ENCODE results near the gene GRAP2.

Gene GRAP2

DNA sequence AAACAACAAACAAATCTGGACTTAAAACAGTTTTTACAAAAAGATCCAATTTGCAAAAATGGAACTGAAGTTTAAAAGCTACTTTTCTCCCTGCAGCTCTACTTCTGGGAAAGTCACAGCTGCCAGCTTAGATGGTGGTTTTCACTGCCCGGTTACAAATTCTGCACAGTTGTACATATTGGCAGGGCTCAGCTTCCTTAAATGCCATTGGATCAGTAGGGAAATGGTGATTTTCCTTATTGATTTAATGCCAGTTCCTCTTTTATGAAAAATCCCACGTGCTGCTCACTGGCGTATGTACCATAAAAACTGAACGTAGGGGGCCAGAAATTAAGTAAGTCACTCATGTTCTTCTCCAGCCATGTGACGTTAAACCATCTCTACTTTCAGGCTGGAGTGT is 22.8 kb downstream of the GRAP2 start:
- no peak for DNase-seq (ENCODE audit: low read depth in 2 of 3, low spot score in 1 of 3)

DNA sequence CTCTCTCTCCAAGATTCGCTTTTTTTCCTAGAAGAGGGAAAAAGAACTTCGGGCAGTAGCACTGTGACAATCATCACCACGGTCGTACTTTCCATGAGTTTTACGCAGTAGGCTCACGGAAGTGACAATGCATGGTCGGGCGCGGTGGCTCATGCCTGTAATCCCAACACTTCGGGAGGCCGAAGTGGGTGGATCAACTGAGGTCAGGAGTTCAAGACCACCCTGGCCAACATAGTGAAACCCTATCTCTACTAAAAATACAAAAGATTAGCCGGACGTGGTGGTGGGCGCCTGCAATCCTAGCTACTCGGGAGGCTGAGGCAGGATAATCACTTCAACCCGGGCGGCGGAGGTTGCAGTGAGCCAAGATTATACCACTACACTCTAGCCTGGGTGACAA is 23.4 kb downstream of the GRAP2 start:
- no peak for DNase-seq (ENCODE audit: low read depth in 2 of 3, low spot score in 1 of 3)

GRCh38 chr22:39925273-39925672 is 24.4 kb downstream of the GRAP2 start:
- DNase-seq (ENCODE audit: low read depth in 2 of 3, low spot score in 1 of 3): no peak

GRCh38 chr22:39925909-39926679 is 25.2 kb downstream of the GRAP2 start:
- no peak for DNase-seq (ENCODE audit: low read depth in 2 of 3, low spot score in 1 of 3)

DNA sequence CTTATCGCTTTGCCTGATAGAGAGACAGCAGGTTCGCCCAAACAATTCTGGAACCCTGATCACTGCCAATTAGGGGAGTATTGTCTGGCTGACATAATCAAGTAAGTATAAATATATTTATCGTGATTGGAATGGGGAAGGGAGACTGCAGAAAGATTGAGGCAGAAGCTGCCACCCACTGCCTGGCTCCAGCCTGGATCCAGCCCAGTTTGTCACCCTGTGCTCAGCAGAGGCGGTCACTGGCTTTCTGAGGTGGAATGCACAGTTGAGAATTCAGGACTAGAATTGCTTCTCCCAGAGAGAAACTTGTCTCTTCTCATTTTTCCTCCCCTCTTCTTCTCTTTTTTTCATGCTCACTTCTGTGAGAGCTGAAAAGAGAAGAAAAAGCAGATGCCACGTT is 25.9 kb downstream of the GRAP2 start:
- no peak for DNase-seq (ENCODE audit: low read depth in 2 of 3, low spot score in 1 of 3)

DNA sequence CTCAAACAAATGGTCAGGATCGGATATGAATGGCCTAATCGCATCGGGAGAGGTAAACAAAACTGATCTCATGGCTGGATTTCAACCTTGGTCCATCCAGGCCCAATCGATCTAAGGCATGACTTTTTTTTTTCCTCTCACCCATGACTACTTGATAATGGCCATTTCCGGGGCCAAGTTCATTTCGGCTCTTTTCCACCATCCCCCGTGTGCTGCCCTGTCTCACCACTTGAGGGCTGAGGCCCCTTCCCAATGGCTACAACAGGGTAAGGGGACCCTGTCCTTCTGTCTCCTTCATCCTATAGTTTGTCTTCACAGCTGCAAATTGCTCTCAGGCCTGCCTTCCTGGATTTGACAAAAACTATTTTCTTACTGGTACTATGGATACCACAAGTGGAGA is 26.7 kb downstream of the GRAP2 start:
- DNase-seq (ENCODE audit: low read depth in 2 of 3, low spot score in 1 of 3): no peak

GRCh38 chr22:39928536-39929520 is 27.9 kb downstream of the GRAP2 start:
- DNase-seq (ENCODE audit: low read depth in 2 of 3, low spot score in 1 of 3): no peak

- DNase-seq (ENCODE audit: low read depth in 2 of 3, low spot score in 1 of 3): no peak
These were observed 30.4 kb downstream of the GRAP2 start for GRCh38 chr22:39931251-39931650.

GRCh38 chr22:39932166-39932565 is 31.3 kb downstream of the GRAP2 start:
- DNase-seq (ENCODE audit: low read depth in 2 of 3, low spot score in 1 of 3): no peak

- DNase-seq (ENCODE audit: low read depth in 2 of 3, low spot score in 1 of 3): peak; percentile 42 to 69 (median 52)
These were observed 32.2 kb downstream of the GRAP2 start for GRCh38 chr22:39932918-39933649.

- DNase-seq (ENCODE audit: low read depth in 2 of 3, low spot score in 1 of 3): no peak
These were observed 32.9 kb downstream of the GRAP2 start for GRCh38 chr22:39933741-39934140.

- no peak for DNase-seq (ENCODE audit: low read depth in 2 of 3, low spot score in 1 of 3)
These were observed 34.2 kb downstream of the GRAP2 start for GRCh38 chr22:39935116-39935515.

DNA sequence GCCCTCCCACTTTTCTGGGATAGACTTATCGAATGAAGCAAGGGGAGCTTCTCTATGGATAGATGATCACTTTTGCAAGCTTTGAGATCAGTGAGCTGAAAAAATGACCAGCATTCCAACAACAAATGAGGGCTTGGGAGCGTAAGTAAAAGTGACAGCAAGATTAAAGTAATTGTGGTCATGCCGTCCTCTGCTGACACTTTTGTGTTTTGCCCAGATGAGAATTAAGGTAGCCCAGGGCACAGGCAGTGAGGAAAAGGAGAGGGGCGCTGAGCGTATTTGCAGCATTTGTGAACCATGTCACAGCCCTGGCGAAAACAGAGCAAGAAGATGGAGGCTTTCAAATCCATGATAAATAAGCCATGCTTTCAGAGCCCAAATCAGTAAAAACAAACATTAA is 34.7 kb downstream of the GRAP2 start:
- DNase-seq (ENCODE audit: low read depth in 2 of 3, low spot score in 1 of 3): no peak

- DNase-seq (ENCODE audit: low read depth in 2 of 3, low spot score in 1 of 3): no peak
These were observed 35.8 kb downstream of the GRAP2 start for GRCh38 chr22:39936523-39937145.

- no peak for DNase-seq (ENCODE audit: low read depth in 2 of 3, low spot score in 1 of 3)
These were observed 37.0 kb downstream of the GRAP2 start for GRCh38 chr22:39937906-39938305.

DNA sequence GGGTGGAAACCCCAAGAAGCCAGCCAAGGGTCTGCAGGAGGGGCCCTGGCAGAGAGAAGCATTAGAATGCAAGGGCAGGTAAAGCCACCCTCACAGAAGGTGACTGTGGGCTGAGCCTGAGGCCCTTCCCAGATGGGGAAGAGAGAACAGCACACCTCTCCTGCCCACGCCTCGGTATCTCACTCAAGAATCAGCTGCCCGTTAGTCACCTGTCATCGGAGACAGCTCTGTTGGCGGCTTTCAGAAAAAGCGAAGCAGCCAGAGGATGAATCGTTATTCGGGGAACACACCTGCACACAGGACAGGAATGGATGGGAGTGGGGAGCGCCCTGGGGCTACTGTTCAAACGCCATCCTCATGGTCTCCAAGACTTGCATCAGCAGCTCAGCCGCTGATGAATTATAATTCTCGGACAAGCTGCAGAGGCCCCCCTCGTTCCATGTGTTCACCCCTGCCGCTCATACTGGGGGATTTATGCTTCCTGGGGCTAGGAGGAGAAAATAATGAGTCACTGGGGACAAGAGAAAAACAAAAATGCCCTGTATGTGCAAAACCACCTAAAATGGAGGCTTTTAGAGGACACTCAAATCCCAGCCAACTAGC is 37.7 kb downstream of the GRAP2 start:
- peak in 1 of 3 donors; percentile 36 for DNase-seq (ENCODE audit: low read depth in 2 of 3, low spot score in 1 of 3)

- DNase-seq (ENCODE audit: low read depth in 2 of 3, low spot score in 1 of 3): no peak
These were observed 38.9 kb downstream of the GRAP2 start for GRCh38 chr22:39939830-39940229.

DNA sequence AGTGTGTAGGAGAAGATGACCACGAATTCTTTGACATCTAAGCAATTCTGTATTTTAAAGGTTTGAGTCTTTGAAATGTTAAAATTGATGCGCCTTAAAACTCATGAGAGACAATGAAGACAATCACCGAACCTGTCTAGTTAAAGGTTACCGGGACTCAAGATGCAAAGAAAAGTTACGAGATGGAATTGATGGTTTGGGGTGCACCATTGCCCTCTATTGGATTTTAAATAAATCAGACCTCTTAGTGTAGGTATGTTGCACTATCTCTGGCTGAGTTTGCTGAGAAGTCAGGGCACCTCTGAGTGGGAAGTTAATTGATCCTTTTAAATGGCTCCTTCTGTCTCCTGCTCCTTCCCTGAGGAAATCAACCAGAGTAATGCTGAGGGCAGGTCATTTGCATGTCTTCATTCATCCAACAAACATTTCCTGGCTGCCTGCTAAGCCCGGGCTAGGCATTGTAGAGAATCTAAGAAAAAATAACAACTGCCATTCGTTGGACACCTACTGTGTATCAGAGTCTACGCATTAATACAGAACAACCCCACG is 39.9 kb downstream of the GRAP2 start:
- DNase-seq (ENCODE audit: low read depth in 2 of 3, low spot score in 1 of 3): no peak

DNA sequence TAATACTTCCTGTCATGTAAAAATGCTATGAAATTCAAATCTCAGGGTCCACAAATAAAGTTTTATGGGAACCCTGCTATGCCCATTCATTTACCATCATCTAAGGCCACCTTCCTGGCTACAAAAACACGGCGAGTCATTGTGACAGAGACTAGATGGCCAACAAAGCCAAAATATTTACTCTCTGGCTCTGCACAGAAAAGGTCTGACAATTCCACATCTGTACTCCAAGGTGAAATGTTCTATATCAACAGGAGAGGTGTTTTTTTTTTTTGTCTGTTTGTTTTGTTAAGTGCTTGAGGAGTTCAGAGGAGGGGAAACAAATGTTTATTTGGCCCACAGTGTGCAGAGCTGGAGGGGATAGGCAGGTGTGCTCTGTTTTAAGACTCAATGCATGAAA is 40.7 kb downstream of the GRAP2 start:
- DNase-seq (ENCODE audit: low read depth in 2 of 3, low spot score in 1 of 3): no peak

Data from stimulated activated CD4-positive, alpha-beta T cell treated with anti-CD3 and anti-CD28 coated beads, Interleukin-12 subunit alpha, Interleukin-12 subunit beta, amount 100 ng/mL, for 48 hours (primary cell).